HG03439 (cell line): ENCODE data around the gene HPS3.
"Not testable (repeated sequence)": the region's sequence is repeated elsewhere in the genome, so short reads cannot be mapped to it uniquely, and the experiment has no call there.

Source experiments
- ATAC-seq: cut with Tn5 transposase; IDR thresholded peaks from one replicate; pipeline ENCODE4 v1.9.1; 2021; ENCODE audit warnings: mild to moderate bottlenecking, moderate library complexity; ENCODE audit not compliant: unreplicated experiment

HPS3 gene

GRCh38 chr3:149186219-149186618 lies 56.8 kb downstream of the HPS3 start:
- ATAC-seq = no peak

- no peak for ATAC-seq
These were observed 57.3 kb downstream of the HPS3 start for GRCh38 chr3:149186721-149187120.

GRCh38 chr3:149188494-149188893 lies 59.1 kb downstream of the HPS3 start:
- ATAC-seq = no peak

GRCh38 chr3:149195221-149195620 lies 65.8 kb downstream of the HPS3 start:
- no peak for ATAC-seq

- ATAC-seq = not testable (repeated sequence)
These were observed 67.6 kb downstream of the HPS3 start for GRCh38 chr3:149196805-149197592.

GRCh38 chr3:149197669-149198068 lies 68.2 kb downstream of the HPS3 start:
- ATAC-seq = no peak

GRCh38 chr3:149198611-149199010 lies 69.2 kb downstream of the HPS3 start:
- ATAC-seq = no peak

- no peak for ATAC-seq
These were observed 70.0 kb downstream of the HPS3 start for GRCh38 chr3:149199474-149199873.

GRCh38 chr3:149203758-149204157 lies 74.3 kb downstream of the HPS3 start:
- ATAC-seq = peak; percentile 94

- no peak for ATAC-seq
These were observed 75.1 kb downstream of the HPS3 start for GRCh38 chr3:149204390-149204991.

GRCh38 chr3:149207475-149207874 lies 78.0 kb downstream of the HPS3 start:
- ATAC-seq = no peak

GRCh38 chr3:149209431-149209830 lies 80.0 kb downstream of the HPS3 start:
- ATAC-seq = no peak

GRCh38 chr3:149212386-149212785 lies 82.9 kb downstream of the HPS3 start:
- no peak for ATAC-seq

- no peak for ATAC-seq
These were observed 85.3 kb downstream of the HPS3 start for GRCh38 chr3:149214702-149215101.

GRCh38 chr3:149215515-149215914 lies 86.1 kb downstream of the HPS3 start:
- no peak for ATAC-seq

- ATAC-seq = no peak
These were observed 86.9 kb downstream of the HPS3 start for GRCh38 chr3:149216193-149216869.

- no peak for ATAC-seq
These were observed 87.9 kb downstream of the HPS3 start for GRCh38 chr3:149217347-149217746.

GRCh38 chr3:149219380-149220121 lies 90.1 kb downstream of the HPS3 start:
- ATAC-seq = not testable (repeated sequence)

- no peak for ATAC-seq
These were observed 92.5 kb downstream of the HPS3 start, which contains the start of gene CP for GRCh38 chr3:149221783-149222517. Gene CP, minus strand, starts transcription at chr3:149221829. Its CDS starts 37 bp downstream, at chr3:149221792.
